Measurements from ENCODE around the gene COPS4.
"Not testable (repeated sequence)": the region's sequence is repeated elsewhere in the genome, so short reads cannot be mapped to it uniquely, and the experiment has no call there.

Gene COPS4

GRCh38 chr4:83109480-83110222 lies 74.7 kb downstream of the COPS4 start:
- H3K27ac ChIP-seq (ENCODE audit: low read depth, low read length) = no peak overlapping the region
- H3K36me3 ChIP-seq (ENCODE audit: control insufficient read depth in 5 of 5, insufficient read depth in 5 of 5, low read length in 5 of 5) = no peaks in the 10 kb centered on the region
- no peaks in the 10 kb centered on the region for H3K9me3 ChIP-seq (ENCODE audit: control insufficient read depth in 5 of 5, low read length in 5 of 5)
- H3K27me3 ChIP-seq (ENCODE audit: control insufficient read depth in 5 of 5, insufficient read depth in 4 of 5, low read length in 5 of 5) = no peaks in the 10 kb centered on the region
- peak overlapping the region; percentile 71 to 87 (median 74) for H3K4me3 ChIP-seq (ENCODE audit: low read depth in 1 of 5, low read length in 5 of 5)
- H3K9ac ChIP-seq (ENCODE audit: low read length in 5 of 5) = peak overlapping the region; percentile 20 to 76 (median 60)
- peaks cover 0 to 15% (median 6%) of the 10 kb centered on the region in 5 donors for H3K4me1 ChIP-seq (ENCODE audit: control insufficient read depth in 5 of 5, insufficient read depth in 5 of 5, low read length in 5 of 5)

- Histone ChIP-seq H3K27me3 (ENCODE audit: control insufficient read depth in 5 of 5, insufficient read depth in 4 of 5, low read length in 5 of 5) (no peaks in the 10 kb centered on the region), H3K4me3 (ENCODE audit: low read depth in 1 of 5, low read length in 5 of 5) (peak overlapping the region; percentile 71 to 87 (median 74)), H3K9ac (ENCODE audit: low read length in 5 of 5) (peak overlapping the region; percentile 20 to 76 (median 60)), H3K27ac (ENCODE audit: low read depth, low read length) (no peak overlapping the region), H3K36me3 (ENCODE audit: control insufficient read depth in 5 of 5, insufficient read depth in 5 of 5, low read length in 5 of 5) (no peaks in the 10 kb centered on the region), H3K4me1 (ENCODE audit: control insufficient read depth in 5 of 5, insufficient read depth in 5 of 5, low read length in 5 of 5) (peaks cover 0 to 15% (median 6%) of the 10 kb centered on the region in 5 donors), H3K9me3 (ENCODE audit: control insufficient read depth in 5 of 5, low read length in 5 of 5) (no peaks in the 10 kb centered on the region)
Observed at GRCh38 chr4:83110223-83110945, 75.4 kb downstream of the COPS4 start.

- Histone ChIP-seq H3K36me3 (ENCODE audit: control insufficient read depth in 5 of 5, insufficient read depth in 5 of 5, low read length in 5 of 5) (no peaks in the 10 kb centered on the region), H3K27ac (ENCODE audit: low read depth, low read length) (no peak overlapping the region), H3K4me1 (ENCODE audit: control insufficient read depth in 5 of 5, insufficient read depth in 5 of 5, low read length in 5 of 5) (peaks cover 0 to 15% (median 6%) of the 10 kb centered on the region in 5 donors), H3K27me3 (ENCODE audit: control insufficient read depth in 5 of 5, insufficient read depth in 4 of 5, low read length in 5 of 5) (no peaks in the 10 kb centered on the region), H3K4me3 (ENCODE audit: low read depth in 1 of 5, low read length in 5 of 5) (no peak overlapping the region), H3K9ac (ENCODE audit: low read length in 5 of 5) (no peak overlapping the region), H3K9me3 (ENCODE audit: control insufficient read depth in 5 of 5, low read length in 5 of 5) (no peaks in the 10 kb centered on the region)
Observed at GRCh38 chr4:83110970-83111750, 76.2 kb downstream of the COPS4 start.

- H3K27me3 ChIP-seq (ENCODE audit: control insufficient read depth in 5 of 5, insufficient read depth in 4 of 5, low read length in 5 of 5); H3K27ac ChIP-seq (ENCODE audit: low read depth, low read length); H3K36me3 ChIP-seq (ENCODE audit: control insufficient read depth in 5 of 5, insufficient read depth in 5 of 5, low read length in 5 of 5); H3K4me3 ChIP-seq (ENCODE audit: low read depth in 1 of 5, low read length in 5 of 5); H3K9ac ChIP-seq (ENCODE audit: low read length in 5 of 5); H3K9me3 ChIP-seq (ENCODE audit: control insufficient read depth in 5 of 5, low read length in 5 of 5): not testable (repeated sequence)
- peaks cover 0 to 15% (median 6%) of the 10 kb centered on the region in 5 donors for H3K4me1 ChIP-seq (ENCODE audit: control insufficient read depth in 5 of 5, insufficient read depth in 5 of 5, low read length in 5 of 5)
Observed at GRCh38 chr4:83111751-83112141, 76.8 kb downstream of the COPS4 start.

GRCh38 chr4:83112231-83112630 lies 77.2 kb downstream of the COPS4 start:
- Histone ChIP-seq H3K9ac (ENCODE audit: low read length in 5 of 5) (no peak overlapping the region), H3K27ac (ENCODE audit: low read depth, low read length) (no peak overlapping the region), H3K27me3 (ENCODE audit: control insufficient read depth in 5 of 5, insufficient read depth in 4 of 5, low read length in 5 of 5) (no peaks in the 10 kb centered on the region), H3K9me3 (ENCODE audit: control insufficient read depth in 5 of 5, low read length in 5 of 5) (no peaks in the 10 kb centered on the region), H3K4me3 (ENCODE audit: low read depth in 1 of 5, low read length in 5 of 5) (no peak overlapping the region), H3K36me3 (ENCODE audit: control insufficient read depth in 5 of 5, insufficient read depth in 5 of 5, low read length in 5 of 5) (no peaks in the 10 kb centered on the region), H3K4me1 (ENCODE audit: control insufficient read depth in 5 of 5, insufficient read depth in 5 of 5, low read length in 5 of 5) (peaks cover 0 to 15% (median 6%) of the 10 kb centered on the region in 5 donors)

- H3K4me3 ChIP-seq (ENCODE audit: low read depth in 1 of 5, low read length in 5 of 5) = no peak overlapping the region
- H3K27me3 ChIP-seq (ENCODE audit: control insufficient read depth in 5 of 5, insufficient read depth in 4 of 5, low read length in 5 of 5) = no peaks in the 10 kb centered on the region
- H3K9ac ChIP-seq (ENCODE audit: low read length in 5 of 5) = no peak overlapping the region
- H3K4me1 ChIP-seq (ENCODE audit: control insufficient read depth in 5 of 5, insufficient read depth in 5 of 5, low read length in 5 of 5) = peaks cover 0 to 15% (median 6%) of the 10 kb centered on the region in 5 donors
- H3K9me3 ChIP-seq (ENCODE audit: control insufficient read depth in 5 of 5, low read length in 5 of 5) = no peaks in the 10 kb centered on the region
- H3K36me3 ChIP-seq (ENCODE audit: control insufficient read depth in 5 of 5, insufficient read depth in 5 of 5, low read length in 5 of 5) = no peaks in the 10 kb centered on the region
- no peak overlapping the region for H3K27ac ChIP-seq (ENCODE audit: low read depth, low read length)
Observed at GRCh38 chr4:83112678-83113428, 77.9 kb downstream of the COPS4 start.

GRCh38 chr4:83113429-83113786 lies 78.4 kb downstream of the COPS4 start:
- Histone ChIP-seq H3K4me3 (ENCODE audit: low read depth in 1 of 5, low read length in 5 of 5) (no peak overlapping the region), H3K9me3 (ENCODE audit: control insufficient read depth in 5 of 5, low read length in 5 of 5) (no peaks in the 10 kb centered on the region), H3K27me3 (ENCODE audit: control insufficient read depth in 5 of 5, insufficient read depth in 4 of 5, low read length in 5 of 5) (no peaks in the 10 kb centered on the region), H3K27ac (ENCODE audit: low read depth, low read length) (no peak overlapping the region), H3K36me3 (ENCODE audit: control insufficient read depth in 5 of 5, insufficient read depth in 5 of 5, low read length in 5 of 5) (no peaks in the 10 kb centered on the region), H3K4me1 (ENCODE audit: control insufficient read depth in 5 of 5, insufficient read depth in 5 of 5, low read length in 5 of 5) (peaks cover 0 to 15% (median 6%) of the 10 kb centered on the region in 5 donors), H3K9ac (ENCODE audit: low read length in 5 of 5) (no peak overlapping the region)

- H3K4me1 ChIP-seq (ENCODE audit: control insufficient read depth in 5 of 5, insufficient read depth in 5 of 5, low read length in 5 of 5) = peaks cover 0 to 11% (median 6%) of the 10 kb centered on the region in 5 donors
- H3K4me3 ChIP-seq (ENCODE audit: low read depth in 1 of 5, low read length in 5 of 5) = no peak within 1 kb of the TSS
Observed at GRCh38 chr4:83114576-83114975, 79.6 kb downstream of the COPS4 start, which contains the start of gene PLAC8. Gene PLAC8, minus strand, starts transcription at chr4:83114729. Its CDS starts 6,808 bp downstream, at chr4:83107921.

GRCh38 chr4:83115000-83115399 lies 80.0 kb downstream of the COPS4 start:
- Histone ChIP-seq H3K27me3 (ENCODE audit: control insufficient read depth in 5 of 5, insufficient read depth in 4 of 5, low read length in 5 of 5) (no peaks in the 10 kb centered on the region), H3K4me1 (ENCODE audit: control insufficient read depth in 5 of 5, insufficient read depth in 5 of 5, low read length in 5 of 5) (peaks cover 0 to 7% (median 6%) of the 10 kb centered on the region in 5 donors), H3K36me3 (ENCODE audit: control insufficient read depth in 5 of 5, insufficient read depth in 5 of 5, low read length in 5 of 5) (no peaks in the 10 kb centered on the region), H3K9me3 (ENCODE audit: control insufficient read depth in 5 of 5, low read length in 5 of 5) (no peaks in the 10 kb centered on the region), H3K4me3 (ENCODE audit: low read depth in 1 of 5, low read length in 5 of 5) (no peak overlapping the region), H3K27ac (ENCODE audit: low read depth, low read length) (no peak overlapping the region), H3K9ac (ENCODE audit: low read length in 5 of 5) (no peak overlapping the region)

More at GRCh38 chr4:83114576-83114975, 79.6 kb downstream of the COPS4 start, which contains the start of gene PLAC8:
- no peak within 1 kb of the TSS for H3K9ac ChIP-seq (ENCODE audit: low read length in 5 of 5)
- no peaks in the 10 kb centered on the region for H3K9me3 ChIP-seq (ENCODE audit: control insufficient read depth in 5 of 5, low read length in 5 of 5)
- no peak within 1 kb of the TSS for H3K27ac ChIP-seq (ENCODE audit: low read depth, low read length)
- H3K27me3 ChIP-seq (ENCODE audit: control insufficient read depth in 5 of 5, insufficient read depth in 4 of 5, low read length in 5 of 5) = no peaks in the 10 kb centered on the region
- no peaks in the 10 kb centered on the region for H3K36me3 ChIP-seq (ENCODE audit: control insufficient read depth in 5 of 5, insufficient read depth in 5 of 5, low read length in 5 of 5)
